Muscle of arm (tissue), 12 donors: ENCODE data around the gene CIDEB. TPM values are rescaled to one million over a fixed set of nuclear protein-coding genes. Genes with fewer than 3 reads are reported as not detected.
"Not testable (repeated sequence)": the region's sequence is repeated elsewhere in the genome, so short reads cannot be mapped to it uniquely, and the experiment has no call there.

Experiments
- DNase-seq: peaks from one replicate; pipeline ENCODE4 v3.0.0-alpha.2; 2013
- polyA plus RNA-seq, 12 donors: library from polyadenylated mRNA; unstranded; fragments of 120-200 nt; gene quantifications; one replicate each; pipeline ENCODE4 v1.2.1, GENCODE V29; 2013; ENCODE audit not compliant: insufficient read length in 12 of 12

The CIDEB gene
- polyA plus RNA-seq, 12 donors, result 7.3 to 28.8 (median 11.2) TPM; not detected in 1

DNA sequence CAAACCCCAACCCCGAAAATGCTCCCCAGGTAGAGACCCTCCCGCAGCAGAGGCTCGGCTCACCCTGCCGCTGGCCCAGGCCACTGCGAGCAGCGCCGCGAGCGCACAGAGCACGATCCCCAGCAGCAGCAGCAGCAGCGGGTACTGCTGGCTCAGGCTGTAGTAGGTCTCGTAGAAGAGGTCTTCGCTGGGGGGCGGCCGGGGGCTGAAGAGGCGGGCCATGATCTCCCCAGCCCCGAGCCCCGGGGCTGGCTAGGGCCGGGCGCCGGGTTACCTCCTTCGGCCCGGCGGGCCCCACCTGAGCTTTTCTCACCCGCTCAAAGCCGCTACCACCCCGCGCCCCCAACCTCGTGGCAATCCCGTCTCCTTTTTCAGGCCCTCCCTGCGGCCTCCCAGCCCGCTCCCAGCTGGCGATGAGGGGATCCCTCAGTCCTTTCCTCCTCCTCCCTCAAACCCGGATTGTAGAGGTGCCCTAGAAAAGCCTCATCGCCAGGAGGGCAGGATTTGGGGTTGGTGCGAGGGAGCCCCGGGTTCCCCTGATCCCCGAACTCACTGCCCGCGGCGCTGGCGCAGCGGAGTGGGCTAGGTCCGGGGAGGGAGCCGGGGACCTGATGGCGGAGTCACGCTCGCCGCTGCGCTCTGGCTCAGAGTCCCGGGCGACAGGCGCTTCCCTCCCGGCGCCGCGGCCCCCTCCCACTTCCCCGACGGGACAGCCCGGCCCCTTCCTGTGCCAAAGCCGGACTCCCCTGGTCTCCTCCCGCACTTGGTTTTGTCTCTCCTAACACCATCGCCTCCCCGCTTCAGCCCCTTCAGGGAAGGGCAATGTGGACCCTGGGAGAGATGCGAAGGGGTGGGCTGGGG, 26.9 kb upstream of the CIDEB start, which contains the start of gene ADCY4:
ADCY4 (minus strand) TSS at position 641 of the 861 bp plus-strand sequence; CDS start at position 222, 419 bp downstream.
- no peak for DNase-seq

DNA sequence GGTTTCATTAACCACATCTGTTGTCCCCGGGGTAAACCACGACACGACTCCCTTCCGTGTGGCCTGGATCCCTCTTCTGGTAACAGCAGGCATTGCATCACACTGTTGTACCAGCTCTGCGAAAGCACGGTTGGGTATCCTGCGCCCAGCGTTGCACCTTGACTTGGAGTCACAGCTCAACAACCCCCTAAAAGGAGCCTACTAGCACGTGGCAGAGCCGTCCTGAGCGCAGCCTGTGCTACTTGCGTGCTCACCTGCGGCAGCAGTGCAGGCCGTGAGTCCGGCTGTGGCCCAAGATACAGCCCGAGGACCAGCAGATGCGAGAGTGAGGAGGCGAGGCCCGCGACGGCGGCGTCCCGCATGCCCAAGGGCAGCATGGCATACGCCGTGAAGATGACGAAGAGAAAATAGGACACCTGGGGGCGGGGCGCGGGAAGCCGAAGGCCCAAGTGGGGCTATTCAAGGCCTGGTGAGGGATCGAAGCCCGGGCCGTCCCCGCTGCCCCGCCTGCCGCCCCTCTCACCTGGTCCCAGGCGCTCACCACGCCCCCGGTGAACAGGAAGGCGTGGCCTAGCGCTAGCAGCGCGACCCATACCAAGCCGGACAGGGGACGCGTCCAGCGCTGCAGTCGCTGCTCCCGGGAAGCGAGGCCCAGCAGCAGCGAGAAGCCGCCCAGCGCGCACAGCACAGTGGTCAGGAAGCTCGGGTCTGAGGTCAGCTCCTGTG, 24.7 kb upstream of the CIDEB start:
- DNase-seq, result peak; percentile 64

DNA sequence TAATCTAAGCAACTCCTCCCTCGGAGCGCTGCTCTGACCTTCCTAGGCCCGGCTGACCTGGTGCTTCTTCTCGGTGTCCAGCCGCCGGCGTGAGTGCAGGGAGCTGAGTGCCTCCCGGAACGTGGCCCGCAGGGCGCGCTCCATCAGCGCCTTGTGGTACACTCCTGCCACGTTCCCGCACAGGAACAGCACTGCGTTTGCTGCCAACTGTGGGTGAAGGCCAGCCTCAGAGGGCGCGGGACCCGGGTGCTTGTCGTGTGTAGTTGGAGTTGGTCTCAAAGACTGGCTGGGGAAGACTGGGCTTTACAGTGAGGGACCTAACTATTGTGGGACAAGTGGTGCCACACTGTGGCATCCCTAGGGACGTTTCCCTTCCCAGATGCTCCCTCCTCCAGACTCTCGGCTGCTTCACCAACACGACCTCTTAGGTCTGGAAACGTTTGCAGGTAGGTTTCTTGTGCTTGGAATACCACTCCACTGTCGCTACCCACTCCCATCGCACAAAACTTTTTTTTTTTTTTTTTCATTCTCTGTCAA, 24.0 kb upstream of the CIDEB start:
- DNase-seq, result no peak

DNA sequence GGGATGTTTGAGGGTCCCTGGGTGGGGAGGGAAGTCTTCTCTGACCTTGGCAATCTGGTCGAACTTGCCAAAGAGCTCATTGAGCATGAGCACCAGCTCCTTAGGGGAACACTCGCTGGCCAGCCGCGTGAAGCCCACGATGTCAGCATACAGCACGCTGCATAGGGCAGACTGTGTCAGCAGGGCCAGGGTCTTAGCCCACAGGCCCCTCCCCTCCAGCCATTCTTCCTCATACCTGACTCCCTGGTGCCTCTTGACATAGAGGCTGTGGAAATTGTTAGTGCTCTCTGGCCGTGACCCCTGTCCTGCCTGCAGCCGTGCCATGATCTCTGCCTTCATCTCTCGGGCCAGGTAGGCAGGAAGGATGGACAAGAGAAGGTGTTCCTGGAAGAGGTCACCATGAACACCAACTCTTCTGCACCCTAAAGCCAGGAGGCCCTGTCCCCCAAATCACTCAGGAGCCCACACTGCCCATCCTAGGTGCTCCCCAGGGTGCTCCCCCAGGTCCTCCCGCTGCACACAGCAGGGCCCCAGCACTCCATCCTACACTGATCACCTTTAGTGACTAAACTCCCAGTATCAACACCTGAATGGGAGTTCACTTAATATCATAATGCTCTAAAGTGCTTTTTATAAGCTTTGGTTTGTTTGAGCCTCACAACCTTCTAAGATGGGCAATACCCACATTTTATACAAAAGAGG, 23.3 kb upstream of the CIDEB start:
- DNase-seq, result no peak

DNA sequence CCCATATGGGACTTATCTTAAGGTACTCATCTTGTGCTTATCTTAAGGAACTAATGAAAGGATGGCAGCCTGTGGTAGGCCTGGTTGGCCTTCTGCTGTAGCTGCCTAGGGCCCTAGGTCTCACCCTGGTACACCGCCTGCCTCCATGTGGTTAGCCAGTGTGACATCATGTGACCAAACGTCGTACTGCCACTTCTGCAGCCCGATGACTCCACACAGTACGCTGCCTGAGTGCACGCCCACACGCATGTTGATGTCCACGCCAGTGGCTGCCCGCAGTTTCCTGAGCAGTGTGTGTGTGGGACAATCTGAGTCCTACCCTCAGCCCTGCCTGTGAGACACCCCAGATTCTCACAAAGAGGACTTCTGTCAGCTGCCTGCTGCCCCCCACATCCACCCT, 22.0 kb upstream of the CIDEB start:
- no peak for DNase-seq

DNA sequence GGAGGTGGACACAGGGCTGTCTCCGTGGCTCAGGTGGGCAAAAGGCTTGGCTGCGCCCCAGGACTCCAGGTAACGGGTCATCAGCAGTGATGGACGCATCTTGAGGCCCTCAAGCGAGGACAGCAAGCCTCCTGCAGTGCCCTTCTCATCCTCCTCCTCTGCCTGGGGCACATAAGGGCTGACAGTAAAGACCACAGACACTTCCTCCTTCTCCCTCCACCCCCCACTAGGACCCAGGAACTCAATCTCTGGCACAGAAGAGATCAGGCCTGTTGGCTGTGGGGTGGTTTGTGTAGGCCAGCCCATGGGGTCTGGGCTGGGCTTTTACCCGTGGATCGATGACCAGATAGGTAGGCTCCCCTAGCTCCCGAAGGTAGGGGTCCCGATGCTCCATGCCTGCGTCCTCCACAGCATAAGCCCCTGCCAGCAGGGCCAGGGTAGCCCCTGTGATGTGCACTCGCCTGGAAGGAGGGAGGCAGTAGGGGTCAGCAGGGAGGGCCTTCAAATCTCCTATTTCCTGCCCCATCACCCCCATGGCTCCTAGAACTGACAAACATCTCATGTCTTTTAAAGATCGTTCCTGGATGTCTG, 21.4 kb upstream of the CIDEB start:
- DNase-seq, result no peak

DNA sequence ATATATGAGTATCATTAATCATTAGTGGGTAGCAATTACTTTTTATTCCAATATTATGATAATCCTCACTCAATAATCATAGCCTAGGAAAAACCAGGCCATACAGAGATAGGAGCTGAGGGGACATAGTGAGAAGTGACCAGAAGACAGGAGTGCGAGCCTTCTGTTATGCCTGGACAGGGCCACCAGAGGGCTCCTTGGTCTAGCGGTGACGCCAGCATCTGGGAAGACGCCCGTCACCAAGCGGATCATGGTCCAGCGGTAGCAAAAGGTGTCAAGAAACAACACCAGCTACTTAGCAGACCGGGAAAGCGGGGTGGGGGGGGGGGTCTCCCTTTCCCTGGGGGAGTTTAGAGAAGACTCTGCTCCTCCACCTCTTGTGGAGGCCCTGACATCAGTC, 20.1 kb upstream of the CIDEB start:
- not testable (repeated sequence) for DNase-seq

DNA sequence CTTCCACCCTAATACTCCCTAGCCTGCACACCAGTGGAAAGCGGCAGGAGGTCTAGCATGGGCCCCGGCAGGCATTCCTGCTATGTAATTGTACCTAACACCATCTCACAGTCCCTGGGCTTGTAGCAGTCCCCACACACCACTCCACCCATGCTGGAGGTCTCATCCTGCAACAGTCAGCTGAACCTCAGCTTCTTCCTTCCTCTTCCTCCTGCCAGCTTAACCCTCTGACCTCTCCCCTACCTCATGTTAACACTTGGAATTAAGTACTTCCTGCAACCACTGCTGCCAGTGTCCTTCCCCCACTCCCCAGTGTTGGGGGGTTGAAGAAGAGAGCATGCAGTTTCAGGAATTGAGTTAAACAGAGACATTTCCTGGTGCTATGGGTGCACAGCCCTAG, 19.5 kb upstream of the CIDEB start:
- DNase-seq, result no peak

DNA sequence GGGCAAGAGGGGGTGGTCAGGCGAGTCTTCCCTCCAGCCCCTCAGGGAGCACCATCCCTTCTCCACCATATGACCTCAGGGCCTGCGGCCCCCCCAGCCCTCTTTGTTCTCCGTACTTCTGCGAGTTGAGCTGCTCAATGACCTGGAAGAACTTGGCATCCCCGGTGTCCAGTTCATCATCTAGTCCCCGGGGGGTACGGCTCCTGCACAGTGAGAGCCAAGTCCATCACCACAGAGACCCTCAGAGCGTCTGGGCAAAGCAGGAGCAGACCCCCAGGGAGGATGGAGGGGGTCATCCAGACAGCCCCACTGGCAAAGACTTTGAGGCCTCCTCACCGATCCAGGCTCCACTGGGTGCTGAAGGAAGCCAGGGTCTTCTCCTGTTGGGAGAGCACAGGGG, 18.2 kb upstream of the CIDEB start:
- no peak for DNase-seq

DNA sequence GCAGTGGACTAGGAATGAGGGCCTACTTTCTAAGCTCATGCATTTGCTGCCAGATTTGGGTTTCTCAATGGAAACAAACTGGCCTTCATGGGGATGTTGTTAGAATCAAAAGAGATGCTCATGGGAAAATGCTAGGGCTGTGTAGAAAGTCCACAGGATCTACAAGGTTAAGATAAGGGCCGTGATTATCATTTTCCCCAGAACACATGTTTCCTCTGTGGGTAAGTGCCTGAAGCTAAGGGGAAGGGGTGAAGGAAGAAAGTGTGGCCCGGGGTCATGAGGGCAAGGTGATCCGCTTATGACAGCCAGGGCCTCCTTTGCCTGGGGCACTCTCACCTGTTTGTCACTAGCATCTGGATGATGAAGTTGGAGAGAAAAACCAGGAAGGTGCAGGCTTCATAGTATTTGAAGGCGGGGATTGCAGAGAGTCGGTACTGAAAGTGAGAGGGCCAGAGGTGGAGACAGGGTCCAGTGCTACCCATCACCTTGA, 17.3 kb upstream of the CIDEB start:
- DNase-seq, result no peak

DNA sequence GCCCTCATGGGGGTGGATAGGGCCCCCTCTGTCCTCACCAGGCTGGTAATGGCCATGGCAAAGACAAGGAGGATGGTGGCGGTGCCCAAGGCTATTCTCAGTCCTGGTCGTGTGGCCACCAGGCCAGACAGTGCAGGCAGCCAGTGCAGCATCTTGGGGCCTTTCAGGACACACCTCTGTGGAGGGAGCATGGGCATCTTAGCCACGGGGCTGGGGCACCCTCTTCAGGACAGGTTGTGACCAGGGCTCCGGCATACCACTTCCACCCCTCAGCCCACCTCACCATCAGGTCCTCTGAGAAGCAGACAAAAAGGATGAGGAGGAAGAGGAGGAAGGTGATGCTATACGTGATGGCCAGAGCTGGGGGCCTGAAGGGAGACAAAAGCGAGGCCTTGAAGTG, 16.2 kb upstream of the CIDEB start:
- no peak for DNase-seq

DNA sequence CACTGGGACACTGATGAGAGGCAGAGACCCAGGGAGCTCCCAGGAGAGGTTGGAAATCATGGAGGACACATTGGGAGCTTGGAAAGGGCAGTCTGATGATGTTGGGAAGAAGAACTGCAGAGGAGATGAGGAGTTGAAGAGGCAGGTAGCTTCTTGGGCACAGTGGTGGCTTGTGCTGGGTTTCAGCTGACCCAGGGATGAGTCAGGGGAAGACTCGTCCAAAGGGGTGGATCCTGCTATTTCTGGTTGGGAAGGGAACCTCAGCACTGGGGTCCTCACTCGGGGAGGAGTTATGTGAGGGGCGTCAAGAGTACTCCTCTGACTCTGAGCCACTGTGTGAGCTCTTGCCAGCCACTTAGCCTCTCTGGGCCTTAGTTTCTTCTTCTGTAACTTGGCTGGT, 15.6 kb upstream of the CIDEB start:
- DNase-seq, result no peak

DNA sequence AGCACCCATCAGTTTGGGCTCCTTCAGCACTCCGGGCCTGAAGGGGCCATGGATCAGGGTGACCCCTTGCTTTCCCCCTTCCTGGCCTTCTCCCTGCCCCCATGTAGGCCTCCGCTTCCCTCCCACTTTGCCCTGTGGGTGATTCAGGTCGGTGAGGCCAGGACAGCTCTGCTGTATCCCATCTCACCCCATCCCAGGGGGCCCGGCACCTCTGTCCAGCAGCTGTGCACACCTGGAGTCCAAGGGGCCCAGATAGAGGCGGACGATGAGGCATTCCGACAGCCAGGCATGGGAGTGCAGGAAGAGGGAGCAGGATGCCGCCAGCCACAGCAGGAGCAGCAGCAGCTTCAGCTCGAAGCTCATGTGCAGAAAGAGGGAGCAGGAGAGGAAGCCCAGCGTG, 14.9 kb upstream of the CIDEB start:
- no peak for DNase-seq

DNA sequence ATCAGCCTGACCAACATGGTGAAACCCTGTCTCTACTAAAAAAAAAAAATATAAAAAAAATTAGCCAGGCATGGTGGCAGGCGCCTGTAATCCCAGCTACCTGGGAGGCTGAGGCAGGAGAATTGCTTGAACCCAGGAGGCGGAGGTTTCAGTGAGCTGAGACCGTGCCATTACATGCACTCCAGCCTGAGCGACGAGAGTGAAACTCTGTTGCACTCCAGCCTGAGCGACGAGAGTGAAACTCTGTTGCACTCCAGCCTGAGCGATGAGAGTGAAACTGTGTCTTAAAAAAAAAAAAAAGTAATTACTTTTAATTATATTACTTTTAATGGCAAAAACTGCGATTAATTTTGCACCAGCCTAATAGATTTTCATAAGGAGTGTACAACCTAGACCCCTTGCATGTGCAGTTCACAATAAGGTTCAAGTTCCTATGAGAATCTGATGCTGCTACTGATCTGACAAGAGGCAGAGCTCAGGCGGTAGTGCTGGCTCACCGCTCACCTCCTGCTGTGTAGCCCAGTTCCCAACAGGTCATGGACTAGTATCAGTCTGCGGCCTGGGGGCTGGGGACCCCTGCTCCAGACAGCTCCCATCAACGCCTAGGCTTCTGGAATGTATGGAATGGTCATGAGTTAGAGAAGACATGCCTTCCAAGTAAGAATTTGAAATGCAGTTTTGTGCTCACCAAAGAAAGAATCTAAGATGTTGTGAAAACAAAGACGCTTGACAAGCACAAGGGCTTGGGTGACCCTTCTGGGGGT, 13.6 kb upstream of the CIDEB start:
- DNase-seq, result no peak

DNA sequence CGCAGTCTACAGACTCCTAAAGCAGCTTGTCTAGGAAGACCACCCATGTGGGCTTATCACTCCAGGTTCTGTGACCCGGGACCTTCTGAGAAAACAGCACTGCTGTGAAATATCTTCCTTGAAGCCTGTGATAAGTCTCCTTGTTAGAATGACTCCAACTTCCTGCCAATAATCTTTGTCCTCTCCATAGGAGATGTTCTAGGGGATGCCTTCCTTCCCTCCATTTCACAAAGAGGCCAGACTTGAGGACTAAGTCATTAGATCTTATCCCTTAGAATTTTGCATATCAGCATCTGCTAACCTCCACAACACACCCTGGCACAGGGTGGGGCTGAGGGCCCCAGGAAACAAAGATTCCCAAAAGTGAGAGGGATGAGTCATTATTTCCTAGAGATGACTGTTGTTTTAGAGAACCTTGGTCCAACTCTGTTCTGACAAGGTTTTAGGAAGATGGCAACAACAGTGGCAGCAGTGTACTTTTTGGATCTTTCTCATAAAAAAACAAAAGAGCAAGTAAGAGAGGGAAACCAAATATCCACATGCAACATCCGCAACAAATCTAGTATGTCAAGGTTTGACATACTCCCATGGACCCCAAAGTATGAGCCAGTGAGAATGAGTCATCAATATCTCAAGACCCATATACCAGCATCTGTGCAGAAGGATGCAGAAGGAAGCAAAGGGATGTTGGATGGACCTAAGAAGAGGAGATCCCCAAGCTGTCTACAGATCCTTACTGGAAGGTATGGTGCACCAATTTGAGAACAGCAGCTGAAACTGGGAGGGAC, 9.6 kb upstream of the CIDEB start:
- DNase-seq, result no peak

DNA sequence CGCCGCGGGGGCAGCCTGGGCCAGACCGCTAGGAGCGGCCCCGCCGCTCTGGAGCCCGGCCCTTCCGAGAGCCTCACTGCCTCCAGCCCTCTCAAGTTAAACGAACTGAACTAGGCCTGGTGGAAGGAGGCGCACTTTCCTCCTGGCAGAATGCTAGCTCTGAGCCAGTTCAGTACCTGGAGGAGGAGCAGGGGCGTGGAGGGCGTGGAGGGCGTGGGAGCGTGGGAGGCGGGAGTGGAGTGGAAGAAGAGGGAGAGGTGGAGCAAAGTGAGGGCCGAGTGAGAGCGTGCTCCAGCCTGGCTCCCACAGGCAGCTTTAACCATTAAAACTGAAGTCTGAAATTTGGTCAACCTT, 8.8 kb upstream of the CIDEB start:
- no peak for DNase-seq

DNA sequence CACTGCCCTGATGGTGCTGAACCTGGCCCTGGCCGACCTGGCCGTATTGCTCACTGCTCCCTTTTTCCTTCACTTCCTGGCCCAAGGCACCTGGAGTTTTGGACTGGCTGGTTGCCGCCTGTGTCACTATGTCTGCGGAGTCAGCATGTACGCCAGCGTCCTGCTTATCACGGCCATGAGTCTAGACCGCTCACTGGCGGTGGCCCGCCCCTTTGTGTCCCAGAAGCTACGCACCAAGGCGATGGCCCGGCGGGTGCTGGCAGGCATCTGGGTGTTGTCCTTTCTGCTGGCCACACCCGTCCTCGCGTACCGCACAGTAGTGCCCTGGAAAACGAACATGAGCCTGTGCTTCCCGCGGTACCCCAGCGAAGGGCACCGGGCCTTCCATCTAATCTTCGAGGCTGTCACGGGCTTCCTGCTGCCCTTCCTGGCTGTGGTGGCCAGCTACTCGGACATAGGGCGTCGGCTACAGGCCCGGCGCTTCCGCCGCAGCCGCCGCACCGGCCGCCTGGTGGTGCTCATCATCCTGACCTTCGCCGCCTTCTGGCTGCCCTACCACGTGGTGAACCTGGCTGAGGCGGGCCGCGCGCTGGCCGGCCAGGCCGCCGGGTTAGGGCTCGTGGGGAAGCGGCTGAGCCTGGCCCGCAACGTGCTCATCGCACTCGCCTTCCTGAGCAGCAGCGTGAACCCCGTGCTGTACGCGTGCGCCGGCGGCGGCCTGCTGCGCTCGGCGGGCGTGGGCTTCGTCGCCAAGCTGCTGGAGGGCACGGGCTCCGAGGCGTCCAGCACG, 8.2 kb upstream of the CIDEB start:
- no peak for DNase-seq

DNA sequence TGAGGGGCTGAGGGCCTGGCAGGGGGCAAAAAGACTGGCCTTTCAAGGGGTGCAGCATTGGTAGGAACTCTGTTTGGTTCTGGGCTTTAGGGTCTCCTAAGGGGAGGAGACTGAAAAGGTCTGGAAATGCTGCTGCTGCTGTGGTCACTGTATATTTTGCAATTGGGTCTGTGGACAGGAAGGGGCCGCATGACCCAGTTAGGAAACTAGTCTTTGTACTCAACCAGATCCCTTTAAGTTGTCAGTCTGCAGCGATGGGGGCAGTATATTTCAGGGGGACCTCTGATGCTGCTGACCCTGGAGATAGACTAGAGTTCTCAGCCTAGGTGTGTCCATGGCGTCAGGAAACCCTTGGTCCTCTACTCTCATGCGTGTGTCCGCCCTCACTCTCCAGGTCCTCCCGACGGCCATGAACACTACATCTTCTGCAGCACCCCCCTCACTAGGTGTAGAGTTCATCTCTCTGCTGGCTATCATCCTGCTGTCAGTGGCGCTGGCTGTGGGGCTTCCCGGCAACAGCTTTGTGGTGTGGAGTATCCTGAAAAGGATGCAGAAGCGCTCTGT, 7.5 kb upstream of the CIDEB start:
- DNase-seq, result no peak
